ENCODE measurements around the gene RILPL2.
"Not testable (repeated sequence)": the region's sequence is repeated elsewhere in the genome, so short reads cannot be mapped to it uniquely, and the experiment has no call there.

Gene RILPL2

GRCh38 chr12:123449249-123449733 is 12.8 kb upstream of the RILPL2 start:
- peak in 1 of 2 donors; percentile 12 for DNase-seq

GRCh38 chr12:123446333-123446713 is 9.8 kb upstream of the RILPL2 start:
- DNase-seq = no peak

- DNase-seq = no peak
Observed at GRCh38 chr12:123445388-123446332, 9.2 kb upstream of the RILPL2 start.

GRCh38 chr12:123444092-123445026 is 7.9 kb upstream of the RILPL2 start:
- DNase-seq = no peak

- DNase-seq = no peak
Observed at GRCh38 chr12:123442774-123443173, 6.3 kb upstream of the RILPL2 start.

- DNase-seq = no peak
Observed at GRCh38 chr12:123441523-123442164, 5.2 kb upstream of the RILPL2 start.

GRCh38 chr12:123435636-123436016 is 858 bp downstream of the RILPL2 start:
- no peak for DNase-seq

- DNase-seq = no peak
Observed at GRCh38 chr12:123433615-123434014, 2.9 kb downstream of the RILPL2 start.

- peak; percentile 36 to 52 for DNase-seq
Observed at GRCh38 chr12:123431951-123432817, 4.3 kb downstream of the RILPL2 start.

- DNase-seq = not testable (repeated sequence)
Observed at GRCh38 chr12:123429101-123429500, 7.4 kb downstream of the RILPL2 start.

- DNase-seq = no peak
Observed at GRCh38 chr12:123428591-123428990, 7.9 kb downstream of the RILPL2 start.

- DNase-seq = no peak
Observed at GRCh38 chr12:123427036-123427769, 9.3 kb downstream of the RILPL2 start.

- no peak for DNase-seq
Observed at GRCh38 chr12:123421314-123421713, 15.2 kb downstream of the RILPL2 start.

GRCh38 chr12:123410041-123410412 is 26.5 kb downstream of the RILPL2 start:
- DNase-seq = no peak

GRCh38 chr12:123409284-123410040 is 27.0 kb downstream of the RILPL2 start:
- DNase-seq = not testable (repeated sequence)

- not testable (repeated sequence) for DNase-seq
Observed at GRCh38 chr12:123408619-123409018, 27.9 kb downstream of the RILPL2 start.

GRCh38 chr12:123407934-123408333 is 28.6 kb downstream of the RILPL2 start:
- not testable (repeated sequence) for DNase-seq

GRCh38 chr12:123407269-123407668 is 29.2 kb downstream of the RILPL2 start:
- not testable (repeated sequence) for DNase-seq

- no peak for DNase-seq
Observed at GRCh38 chr12:123404581-123404980, 31.9 kb downstream of the RILPL2 start.

Measured in bone marrow (tissue), 2 donors.